ENCODE results near the gene ARAF.
A peak's percentile ranks its signal among the peaks of the same experiment; 100 is the strongest.

The ARAF gene

DNA sequence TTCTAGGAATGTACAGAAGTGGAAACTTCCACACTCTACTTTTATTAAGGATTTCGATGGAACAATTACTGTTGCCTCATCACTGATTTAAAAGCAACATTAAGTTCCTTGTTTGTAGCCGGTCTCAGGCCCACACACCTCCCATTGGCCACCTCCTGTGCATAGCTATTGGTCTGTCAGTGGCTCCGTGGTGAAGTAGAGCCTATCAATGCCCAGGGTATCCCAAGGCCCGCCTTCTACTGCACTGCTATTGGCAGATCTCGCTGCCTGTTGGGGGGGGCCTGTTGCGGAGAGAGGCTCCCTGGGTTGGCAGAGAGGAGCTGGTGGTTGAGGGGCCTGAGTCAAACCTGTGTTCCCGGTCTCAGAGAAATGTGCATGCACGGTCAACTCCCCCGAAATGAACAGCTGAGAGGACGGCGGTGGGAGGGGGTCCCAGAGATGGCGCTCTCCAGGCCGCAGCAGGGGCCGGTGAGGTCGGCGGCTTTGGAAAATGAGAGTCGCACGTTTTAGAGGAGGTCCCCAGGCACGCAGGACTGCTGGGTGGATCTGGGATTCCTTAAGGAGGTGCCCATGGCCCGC is 4.9 kb upstream of the ARAF start:
- Histone ChIP-seq H4K20me1 (ENCODE audit: insufficient read depth, low read length) (no peaks in the 10 kb centered on the region), H3K9ac (ENCODE audit: low read length) (peak overlapping the region; percentile 75), H3K36me3 (replicated peaks; ENCODE audit: low read depth, low read length) (no peaks in the 10 kb centered on the region), H3K79me2 (ENCODE audit: low read length) (0 out of 2 replicates have a peak, but pooled peaks cover 4% of the 10 kb centered on the region), H3K4me1 (ENCODE audit: low read length) (peaks cover 10% of the 10 kb centered on the region), H3K27me3 (ENCODE audit: low read depth, low read length) (no peaks in the 10 kb centered on the region), H3K4me3 (ENCODE audit: low read length) (peak overlapping the region; percentile 87), H3K9me3 (ENCODE audit: insufficient read depth, low read length) (no peaks in the 10 kb centered on the region), H3K4me2 (ENCODE audit: low read length) (peak overlapping the region; percentile 77), H2AFZ (ENCODE audit: low read depth, low read length) (peak overlapping the region; percentile 49; the same call in 1 of the 2 replicates), H3K27ac (ENCODE audit: low read length) (peak overlapping the region; percentile 42; the same call in 1 of the 2 replicates)
- TF ChIP-seq EZH2phosphoT487 (IDR thresholded peaks at IDR 0.05; ENCODE audit: low read depth): no peak
- TF ChIP-seq, protein P1, sequence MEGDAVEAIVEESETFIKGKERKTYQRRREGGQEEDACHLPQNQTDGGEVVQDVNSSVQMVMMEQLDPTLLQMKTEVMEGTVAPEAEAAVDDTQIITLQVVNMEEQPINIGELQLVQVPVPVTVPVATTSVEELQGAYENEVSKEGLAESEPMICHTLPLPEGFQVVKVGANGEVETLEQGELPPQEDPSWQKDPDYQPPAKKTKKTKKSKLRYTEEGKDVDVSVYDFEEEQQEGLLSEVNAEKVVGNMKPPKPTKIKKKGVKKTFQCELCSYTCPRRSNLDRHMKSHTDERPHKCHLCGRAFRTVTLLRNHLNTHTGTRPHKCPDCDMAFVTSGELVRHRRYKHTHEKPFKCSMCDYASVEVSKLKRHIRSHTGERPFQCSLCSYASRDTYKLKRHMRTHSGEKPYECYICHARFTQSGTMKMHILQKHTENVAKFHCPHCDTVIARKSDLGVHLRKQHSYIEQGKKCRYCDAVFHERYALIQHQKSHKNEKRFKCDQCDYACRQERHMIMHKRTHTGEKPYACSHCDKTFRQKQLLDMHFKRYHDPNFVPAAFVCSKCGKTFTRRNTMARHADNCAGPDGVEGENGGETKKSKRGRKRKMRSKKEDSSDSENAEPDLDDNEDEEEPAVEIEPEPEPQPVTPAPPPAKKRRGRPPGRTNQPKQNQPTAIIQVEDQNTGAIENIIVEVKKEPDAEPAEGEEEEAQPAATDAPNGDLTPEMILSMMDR (IDR thresholded peaks at IDR 0.05; ENCODE audit: low read depth, low read length): no peak

DNA sequence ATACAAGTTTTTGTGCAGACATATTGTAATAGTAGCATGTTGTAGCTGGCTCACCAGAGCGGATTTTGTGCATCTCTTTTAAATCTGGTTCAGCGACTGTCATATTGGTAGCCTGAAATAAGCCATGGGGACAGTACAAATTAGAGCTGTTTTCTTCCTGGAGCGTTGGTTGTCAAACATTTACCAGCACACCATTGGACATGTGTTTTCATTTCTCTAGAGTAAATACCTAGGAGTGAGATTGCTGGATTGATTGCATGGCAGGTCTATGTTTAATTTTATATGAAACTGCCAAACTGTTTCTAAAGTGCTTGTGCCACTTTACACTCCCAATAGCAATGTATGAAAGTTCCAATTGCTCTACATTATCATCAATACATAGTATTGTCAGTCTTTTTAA is 2.6 kb upstream of the ARAF start:
- Histone ChIP-seq H3K4me1 (ENCODE audit: low read length) (peaks cover 22% of the 10 kb centered on the region), H4K20me1 (ENCODE audit: insufficient read depth, low read length) (0 out of 2 replicates have a peak, but pooled peaks cover 4% of the 10 kb centered on the region), H3K4me3 (ENCODE audit: low read length) (no peak overlapping the region), H3K36me3 (replicated peaks; ENCODE audit: low read depth, low read length) (peaks cover 7% of the 10 kb centered on the region), H3K9ac (ENCODE audit: low read length) (no peak overlapping the region), H3K9me3 (ENCODE audit: insufficient read depth, low read length) (no peaks in the 10 kb centered on the region), H2AFZ (ENCODE audit: low read depth, low read length) (no peak overlapping the region), H3K27me3 (ENCODE audit: low read depth, low read length) (no peaks in the 10 kb centered on the region), H3K79me2 (ENCODE audit: low read length) (peaks cover 24% of the 10 kb centered on the region), H3K27ac (ENCODE audit: low read length) (no peak overlapping the region), H3K4me2 (ENCODE audit: low read length) (no peak overlapping the region)
- no peak for TF ChIP-seq EZH2phosphoT487 (IDR thresholded peaks at IDR 0.05; ENCODE audit: low read depth)
- TF ChIP-seq, protein P1 (IDR thresholded peaks at IDR 0.05; ENCODE audit: low read depth, low read length): no peak

DNA sequence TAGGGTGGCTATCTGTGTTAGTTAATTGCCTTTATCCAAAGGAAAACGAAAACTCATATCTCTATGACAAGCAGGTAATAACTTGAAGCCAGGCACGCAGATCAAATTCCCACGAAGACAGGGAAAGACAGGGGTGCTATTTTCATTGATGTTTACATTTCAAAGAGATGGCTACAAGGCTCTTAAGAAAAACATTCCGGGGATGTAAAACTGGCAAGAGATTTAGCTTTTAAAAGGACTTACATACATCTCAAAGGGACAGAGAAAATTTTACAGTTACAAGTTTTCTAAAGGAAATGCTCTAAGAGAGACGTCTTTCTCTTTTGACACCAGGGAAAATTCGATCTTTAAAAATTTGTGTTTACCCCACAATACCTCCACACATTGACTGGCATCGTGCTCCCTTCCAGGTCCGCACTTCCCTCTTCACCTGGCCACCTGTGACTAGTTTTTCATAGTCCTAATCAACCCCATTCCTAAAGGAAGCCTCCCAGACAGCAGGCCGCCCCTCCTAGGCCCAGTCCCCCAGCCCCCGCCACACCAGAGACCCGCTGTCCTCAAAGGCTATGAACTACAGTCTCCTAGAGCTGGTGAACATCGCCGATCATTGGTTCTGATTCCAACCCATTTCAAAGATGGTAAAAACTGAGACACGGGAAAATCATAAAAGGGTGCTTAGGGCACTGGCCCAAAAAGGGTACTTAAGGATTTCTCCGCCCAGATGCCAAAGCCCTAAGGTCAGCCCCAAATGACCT is 649 bp upstream of the ARAF start:
- H2AFZ ChIP-seq (ENCODE audit: low read depth, low read length): peak overlapping the region; percentile 32; the same call in 1 of the 2 replicates
- H3K79me2 ChIP-seq (ENCODE audit: low read length): peaks cover 38% of the 10 kb centered on the region
- H3K9ac ChIP-seq (ENCODE audit: low read length): peak overlapping the region; percentile 82
- peak overlapping the region; percentile 89 for H3K4me2 ChIP-seq (ENCODE audit: low read length)
- H3K4me3 ChIP-seq (ENCODE audit: low read length): peak overlapping the region; percentile 84
- peak overlapping the region; percentile 36 for H3K27ac ChIP-seq (ENCODE audit: low read length)
- peaks cover 39% of the 10 kb centered on the region for H3K4me1 ChIP-seq (ENCODE audit: low read length)
- H3K27me3 ChIP-seq (ENCODE audit: low read depth, low read length): no peaks in the 10 kb centered on the region
- H4K20me1 ChIP-seq (ENCODE audit: insufficient read depth, low read length): 0 out of 2 replicates have a peak, but pooled peaks cover 4% of the 10 kb centered on the region
- H3K36me3 ChIP-seq (replicated peaks; ENCODE audit: low read depth, low read length): peaks cover 21% of the 10 kb centered on the region
- TF ChIP-seq EZH2phosphoT487 (IDR thresholded peaks at IDR 0.05; ENCODE audit: low read depth): no peak
- TF ChIP-seq, protein P1 (IDR thresholded peaks at IDR 0.05; ENCODE audit: low read depth, low read length): no peak
- no peaks in the 10 kb centered on the region for H3K9me3 ChIP-seq (ENCODE audit: insufficient read depth, low read length)

DNA sequence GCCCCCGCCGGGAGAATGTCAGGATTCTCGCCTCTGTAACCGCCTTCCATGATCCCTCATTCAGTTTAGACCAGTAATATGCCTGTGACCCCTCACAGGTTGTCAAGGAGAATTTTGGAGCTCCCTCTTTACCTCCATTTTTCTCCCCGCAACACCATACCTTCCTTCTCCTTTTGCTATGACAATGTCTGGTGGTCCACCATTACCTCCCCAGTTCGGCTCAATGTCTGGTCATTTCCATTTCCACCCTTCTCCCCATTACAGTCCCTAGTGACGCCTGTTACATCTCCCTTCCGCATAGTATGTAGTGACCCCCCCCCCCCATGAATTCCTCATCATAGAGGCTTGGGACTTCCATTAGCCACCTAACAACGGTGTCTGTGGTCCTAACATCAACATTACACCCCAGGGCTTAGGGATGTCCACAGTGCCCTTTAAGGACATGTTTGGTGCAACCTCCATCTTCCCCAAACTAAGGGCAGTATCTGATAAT is 700 bp downstream of the ARAF start:
- peak overlapping the region; percentile 81 for H3K27ac ChIP-seq (ENCODE audit: low read length)
- H3K36me3 ChIP-seq (replicated peaks; ENCODE audit: low read depth, low read length): peaks cover 21% of the 10 kb centered on the region
- H3K9me3 ChIP-seq (ENCODE audit: insufficient read depth, low read length): no peaks in the 10 kb centered on the region
- H4K20me1 ChIP-seq (ENCODE audit: insufficient read depth, low read length): 0 out of 2 replicates have a peak, but pooled peaks cover 4% of the 10 kb centered on the region
- H3K4me2 ChIP-seq (ENCODE audit: low read length): peak overlapping the region; percentile 73
- H2AFZ ChIP-seq (ENCODE audit: low read depth, low read length): no peak overlapping the region
- no peak for TF ChIP-seq EZH2phosphoT487 (IDR thresholded peaks at IDR 0.05; ENCODE audit: low read depth)
- TF ChIP-seq, protein P1 (IDR thresholded peaks at IDR 0.05; ENCODE audit: low read depth, low read length): no peak
- H3K4me3 ChIP-seq (ENCODE audit: low read length): peak overlapping the region; percentile 84
- H3K4me1 ChIP-seq (ENCODE audit: low read length): peaks cover 44% of the 10 kb centered on the region
- H3K79me2 ChIP-seq (ENCODE audit: low read length): peaks cover 38% of the 10 kb centered on the region
- H3K9ac ChIP-seq (ENCODE audit: low read length): peak overlapping the region; percentile 86
- no peaks in the 10 kb centered on the region for H3K27me3 ChIP-seq (ENCODE audit: low read depth, low read length)
